ENCODE measurements around the gene LMOD1.

Gene LMOD1

GRCh38 chr1:201886103-201886885 lies 60.1 kb downstream of the LMOD1 start:
- Histone ChIP-seq H2BK5ac (ENCODE audit: low read depth, low read length, poor library complexity) (no peak overlapping the region), H3K9me3 (ENCODE audit: insufficient read depth, low read depth, low read length) (no peaks in the 10 kb centered on the region), H3K4me3 (ENCODE audit: low read depth, low read length) (no peak overlapping the region), H3K4ac (ENCODE audit: low read depth, low read length) (no peak overlapping the region), H3K36me3 (ENCODE audit: control insufficient read depth in 1 of 2, insufficient read depth in 2 of 2, low read length in 2 of 2) (peaks cover 0 to 2% of the 10 kb centered on the region in 2 experiments), H3K79me1 (ENCODE audit: low read length) (peaks cover 13% of the 10 kb centered on the region), H4K91ac (ENCODE audit: low read depth, low read length) (peak overlapping the region; percentile 51), H3K4me1 (ENCODE audit: control insufficient read depth in 1 of 2, insufficient read depth in 2 of 2, low read length in 2 of 2) (peaks cover 36 to 42% of the 10 kb centered on the region in 2 experiments), H2AK5ac (ENCODE audit: low read length) (no peak overlapping the region), H3K27ac (ENCODE audit: low read depth, low read length) (peak overlapping the region; percentile 71), H3K23ac (ENCODE audit: low read length) (no peak overlapping the region), H2AFZ (ENCODE audit: insufficient read depth, low read length, poor library complexity) (no peak overlapping the region), H3K4me2 (ENCODE audit: low read length) (no peak overlapping the region), H3K14ac (ENCODE audit: low read length) (no peak overlapping the region), H3K9ac (ENCODE audit: low read length) (no peak overlapping the region), H2BK120ac (ENCODE audit: insufficient read depth, low read length, poor library complexity) (peak overlapping the region; percentile 81), H4K8ac (ENCODE audit: low read depth, low read length) (no peak overlapping the region), H3K27me3 (ENCODE audit: insufficient read depth, low read length) (peaks cover 5% of the 10 kb centered on the region), H2BK12ac (ENCODE audit: low read length) (no peak overlapping the region), H3K79me2 (ENCODE audit: control insufficient read depth, insufficient read depth, low read length, poor library complexity) (peaks cover 5% of the 10 kb centered on the region), H3K18ac (ENCODE audit: low read length) (no peak overlapping the region), H4K12ac (ENCODE audit: low read depth, low read length) (no peak overlapping the region)
- DNase-seq: peak; percentile 42 to 43
- WGBS (ENCODE audit: extremely low coverage, insufficient coverage, insufficient read length): no CpG with 5 or more reads among the region's 9 CpGs

- Histone ChIP-seq H3K79me2 (ENCODE audit: control insufficient read depth, insufficient read depth, low read length, poor library complexity) (peaks cover 5% of the 10 kb centered on the region), H4K12ac (ENCODE audit: low read depth, low read length) (no peak overlapping the region), H2BK12ac (ENCODE audit: low read length) (peak overlapping the region; percentile 41), H2BK5ac (ENCODE audit: low read depth, low read length, poor library complexity) (peak overlapping the region; percentile 32), H3K4ac (ENCODE audit: low read depth, low read length) (no peak overlapping the region), H3K27ac (ENCODE audit: low read depth, low read length) (peak overlapping the region; percentile 71), H3K4me3 (ENCODE audit: low read depth, low read length) (no peak overlapping the region), H2AK5ac (ENCODE audit: low read length) (no peak overlapping the region), H3K4me1 (ENCODE audit: control insufficient read depth in 1 of 2, insufficient read depth in 2 of 2, low read length in 2 of 2) (peaks cover 40 to 43% of the 10 kb centered on the region in 2 experiments), H4K91ac (ENCODE audit: low read depth, low read length) (peak overlapping the region; percentile 51), H3K18ac (ENCODE audit: low read length) (no peak overlapping the region), H4K8ac (ENCODE audit: low read depth, low read length) (peak overlapping the region; percentile 51), H3K27me3 (ENCODE audit: insufficient read depth, low read length) (peaks cover 5% of the 10 kb centered on the region), H3K79me1 (ENCODE audit: low read length) (peaks cover 13% of the 10 kb centered on the region), H3K23ac (ENCODE audit: low read length) (no peak overlapping the region), H3K14ac (ENCODE audit: low read length) (peak overlapping the region; percentile 59), H3K9me3 (ENCODE audit: insufficient read depth, low read depth, low read length) (no peaks in the 10 kb centered on the region), H2AFZ (ENCODE audit: insufficient read depth, low read length, poor library complexity) (no peak overlapping the region), H3K9ac (ENCODE audit: low read length) (no peak overlapping the region), H3K4me2 (ENCODE audit: low read length) (no peak overlapping the region), H2BK120ac (ENCODE audit: insufficient read depth, low read length, poor library complexity) (peak overlapping the region; percentile 81), H3K36me3 (ENCODE audit: control insufficient read depth in 1 of 2, insufficient read depth in 2 of 2, low read length in 2 of 2) (no peaks in the 10 kb centered on the region)
- no CpG with 5 or more reads among the region's 6 CpGs for WGBS (ENCODE audit: extremely low coverage, insufficient coverage, insufficient read length)
- DNase-seq: peak; percentile 69 to 72
These were observed 60.7 kb downstream of the LMOD1 start for GRCh38 chr1:201885531-201886075.

GRCh38 chr1:201884425-201884824 lies 61.9 kb downstream of the LMOD1 start:
- no peak overlapping the region for H3K23ac ChIP-seq (ENCODE audit: low read length)
- peak overlapping the region; percentile 72 for H2AK5ac ChIP-seq (ENCODE audit: low read length)
- H3K9ac ChIP-seq (ENCODE audit: low read length): no peak overlapping the region
- H4K91ac ChIP-seq (ENCODE audit: low read depth, low read length): peak overlapping the region; percentile 76
- H3K14ac ChIP-seq (ENCODE audit: low read length): peak overlapping the region; percentile 63
- no peaks in the 10 kb centered on the region for H3K9me3 ChIP-seq (ENCODE audit: insufficient read depth, low read depth, low read length)
- H3K27me3 ChIP-seq (ENCODE audit: insufficient read depth, low read length): peaks cover 3% of the 10 kb centered on the region
- H3K18ac ChIP-seq (ENCODE audit: low read length): peak overlapping the region; percentile 9
- no peak overlapping the region for H3K4me3 ChIP-seq (ENCODE audit: low read depth, low read length)
- peak overlapping the region; percentile 71 for H2BK12ac ChIP-seq (ENCODE audit: low read length)
- H3K4me2 ChIP-seq (ENCODE audit: low read length): no peak overlapping the region
- no peak overlapping the region for H3K4ac ChIP-seq (ENCODE audit: low read depth, low read length)
- H3K79me1 ChIP-seq (ENCODE audit: low read length): peaks cover 13% of the 10 kb centered on the region
- no peak overlapping the region for H3K27ac ChIP-seq (ENCODE audit: low read depth, low read length)
- no CpG with 5 or more reads among the region's 1 CpG for WGBS (ENCODE audit: extremely low coverage, insufficient coverage, insufficient read length)
- H4K12ac ChIP-seq (ENCODE audit: low read depth, low read length): no peak overlapping the region
- H2BK5ac ChIP-seq (ENCODE audit: low read depth, low read length, poor library complexity): peak overlapping the region; percentile 6
- peak overlapping the region; percentile 56 for H4K8ac ChIP-seq (ENCODE audit: low read depth, low read length)
- H3K79me2 ChIP-seq (ENCODE audit: control insufficient read depth, insufficient read depth, low read length, poor library complexity): peaks cover 5% of the 10 kb centered on the region
- peak overlapping the region; percentile 27 for H2AFZ ChIP-seq (ENCODE audit: insufficient read depth, low read length, poor library complexity)
- H3K4me1 ChIP-seq (ENCODE audit: control insufficient read depth in 1 of 2, insufficient read depth in 2 of 2, low read length in 2 of 2): peaks cover 40 to 43% of the 10 kb centered on the region in 2 experiments
- peak overlapping the region; percentile 10 for H2BK120ac ChIP-seq (ENCODE audit: insufficient read depth, low read length, poor library complexity)
- no peak for DNase-seq
- H3K36me3 ChIP-seq (ENCODE audit: control insufficient read depth in 1 of 2, insufficient read depth in 2 of 2, low read length in 2 of 2): no peaks in the 10 kb centered on the region

GRCh38 chr1:201883786-201884185 lies 62.6 kb downstream of the LMOD1 start:
- no peak overlapping the region for H2BK120ac ChIP-seq (ENCODE audit: insufficient read depth, low read length, poor library complexity)
- H4K8ac ChIP-seq (ENCODE audit: low read depth, low read length): no peak overlapping the region
- H3K14ac ChIP-seq (ENCODE audit: low read length): no peak overlapping the region
- H3K4me2 ChIP-seq (ENCODE audit: low read length): no peak overlapping the region
- no peak overlapping the region for H2AFZ ChIP-seq (ENCODE audit: insufficient read depth, low read length, poor library complexity)
- H3K4ac ChIP-seq (ENCODE audit: low read depth, low read length): no peak overlapping the region
- no peak overlapping the region for H4K91ac ChIP-seq (ENCODE audit: low read depth, low read length)
- no peak overlapping the region for H3K27ac ChIP-seq (ENCODE audit: low read depth, low read length)
- no peak overlapping the region for H3K18ac ChIP-seq (ENCODE audit: low read length)
- H4K12ac ChIP-seq (ENCODE audit: low read depth, low read length): no peak overlapping the region
- H3K79me2 ChIP-seq (ENCODE audit: control insufficient read depth, insufficient read depth, low read length, poor library complexity): peaks cover 2% of the 10 kb centered on the region
- H3K79me1 ChIP-seq (ENCODE audit: low read length): peaks cover 9% of the 10 kb centered on the region
- DNase-seq: peak; percentile 17 to 20
- H3K9me3 ChIP-seq (ENCODE audit: insufficient read depth, low read depth, low read length): no peaks in the 10 kb centered on the region
- no peak overlapping the region for H3K23ac ChIP-seq (ENCODE audit: low read length)
- H3K4me1 ChIP-seq (ENCODE audit: control insufficient read depth in 1 of 2, insufficient read depth in 2 of 2, low read length in 2 of 2): peaks cover 34 to 37% of the 10 kb centered on the region in 2 experiments
- no peak overlapping the region for H2AK5ac ChIP-seq (ENCODE audit: low read length)
- no peak overlapping the region for H3K9ac ChIP-seq (ENCODE audit: low read length)
- H3K36me3 ChIP-seq (ENCODE audit: control insufficient read depth in 1 of 2, insufficient read depth in 2 of 2, low read length in 2 of 2): no peaks in the 10 kb centered on the region
- no peak overlapping the region for H2BK5ac ChIP-seq (ENCODE audit: low read depth, low read length, poor library complexity)
- H3K27me3 ChIP-seq (ENCODE audit: insufficient read depth, low read length): no peaks in the 10 kb centered on the region
- no peak overlapping the region for H3K4me3 ChIP-seq (ENCODE audit: low read depth, low read length)
- WGBS (ENCODE audit: extremely low coverage, insufficient coverage, insufficient read length): no CpG with 5 or more reads among the region's 7 CpGs
- H2BK12ac ChIP-seq (ENCODE audit: low read length): no peak overlapping the region
